Liver (tissue), 9 donors: ENCODE measurements around the gene HHIPL1. TPM values are rescaled to one million over a fixed set of nuclear protein-coding genes. Genes with fewer than 3 reads are reported as not detected.

Experiments used
- DNase-seq: peaks from one replicate; pipeline ENCODE4 v3.0.0-alpha.2; 2017; ENCODE audit warnings: low spot score
- H3K27ac ChIP-seq, 2 donors: one replicate each; pipeline ENCODE4 v1.7.0; 2013; ENCODE audit warnings: inconsistent platforms in 2 of 2, low read length in 2 of 2, control low read depth in 1 of 2, low read depth in 1 of 2, mild to moderate bottlenecking in 1 of 2
- H3K27me3 ChIP-seq, 4 donors: one replicate each; pipeline versions ENCODE4 v1.6.1 to v1.7.0; 2013; ENCODE audit warnings: low read length in 3 of 4, inconsistent platforms in 1 of 4, mild to moderate bottlenecking in 1 of 4, moderate library complexity in 1 of 4; ENCODE audit not compliant: control insufficient read depth in 4 of 4, insufficient read depth in 4 of 4
- H3K36me3 ChIP-seq, 4 donors: one replicate each; pipeline versions ENCODE4 v1.6.1 to v1.7.0; 2013; ENCODE audit warnings: low read length in 3 of 4, mild to moderate bottlenecking in 3 of 4, low read depth in 1 of 4, moderate library complexity in 1 of 4; ENCODE audit not compliant: control insufficient read depth in 4 of 4, insufficient read depth in 3 of 4
- H3K4me1 ChIP-seq, 4 donors: one replicate each; pipeline versions ENCODE4 v1.6.1 to v1.7.0; 2013; ENCODE audit warnings: low read length in 3 of 4, mild to moderate bottlenecking in 3 of 4, moderate library complexity in 1 of 4; ENCODE audit not compliant: control insufficient read depth in 4 of 4, insufficient read depth in 4 of 4
- H3K4me3 ChIP-seq, 3 donors: one replicate each; pipeline versions ENCODE4 v1.6.1 to v1.7.0; 2013; ENCODE audit warnings: low read length in 3 of 3, control low read depth in 1 of 3, low read depth in 1 of 3, mild to moderate bottlenecking in 1 of 3
- H3K9ac ChIP-seq, 2 donors: one replicate each; pipeline ENCODE4 v1.7.0; 2013; ENCODE audit warnings: low read length in 2 of 2, mild to moderate bottlenecking in 2 of 2, moderate library complexity in 2 of 2, control low read depth in 1 of 2, low read depth in 1 of 2
- H3K9me3 ChIP-seq, 4 donors: one replicate each; pipeline versions ENCODE4 v1.6.1 to v1.7.0; 2013; ENCODE audit warnings: low read length in 3 of 4; ENCODE audit not compliant: control insufficient read depth in 4 of 4
- ATF3 ChIP-seq: IDR thresholded peaks from 2 replicates; pipeline ENCODE4 v1.6.1; 2016; ENCODE audit warnings: antibody characterized with exemption
- EGR1 ChIP-seq, 2 donors: IDR thresholded peaks; 2 replicates each; pipeline ENCODE4 v1.6.1; 2016 to 2018; ENCODE audit warnings: antibody characterized with exemption in 2 of 2, low read depth in 2 of 2
- FOXA1 ChIP-seq: IDR thresholded peaks from 2 replicates; pipeline ENCODE4 v1.6.1; 2016; ENCODE audit warnings: antibody characterized with exemption
- FOXA2 ChIP-seq: IDR thresholded peaks from 2 replicates; pipeline ENCODE4 v1.6.1; 2016; ENCODE audit warnings: antibody characterized with exemption
- GABPA ChIP-seq, 2 donors: IDR thresholded peaks in 1 of 2; conservative IDR thresholded peaks in 1 of 2; 2 replicates each; pipeline ENCODE4 v1.6.1; 2016; ENCODE audit warnings: antibody characterized with exemption in 2 of 2, mild to moderate bottlenecking in 1 of 2, moderate library complexity in 1 of 2
- HNF4A ChIP-seq, 2 donors: conservative IDR thresholded peaks; 2 replicates each; pipeline ENCODE4 v1.6.1; 2016; ENCODE audit warnings: antibody characterized with exemption in 2 of 2, mild to moderate bottlenecking in 2 of 2
- HNF4G ChIP-seq: IDR thresholded peaks from 2 replicates; pipeline ENCODE4 v1.6.1; 2016; ENCODE audit warnings: antibody characterized with exemption
- JUND ChIP-seq, 2 donors: IDR thresholded peaks; 2 replicates each; pipeline ENCODE4 v1.6.1; 2016; ENCODE audit warnings: antibody characterized with exemption in 2 of 2
- MAX ChIP-seq: IDR thresholded peaks from 2 replicates; pipeline ENCODE4 v1.6.1; 2016; ENCODE audit warnings: antibody characterized with exemption
- NR2F2 ChIP-seq: IDR thresholded peaks from 2 replicates; pipeline ENCODE4 v1.6.1; 2016; ENCODE audit warnings: antibody characterized with exemption
- RAD21 ChIP-seq, 2 donors: IDR thresholded peaks; 2 replicates each; pipeline ENCODE4 v1.6.1; 2016; ENCODE audit warnings: antibody characterized with exemption in 2 of 2, mild to moderate bottlenecking in 2 of 2
- RXRA ChIP-seq, 2 donors: IDR thresholded peaks; 2 replicates each; pipeline ENCODE4 v1.6.1; 2017 to 2018; ENCODE audit warnings: antibody characterized with exemption in 2 of 2, mild to moderate bottlenecking in 1 of 2
- SP1 ChIP-seq: IDR thresholded peaks from 2 replicates; pipeline ENCODE4 v1.6.1; 2018; ENCODE audit warnings: antibody characterized with exemption, mild to moderate bottlenecking
- TAF1 ChIP-seq: conservative IDR thresholded peaks from 2 replicates; pipeline ENCODE4 v1.6.1; 2016; ENCODE audit warnings: antibody characterized with exemption, mild to moderate bottlenecking
- YY1 ChIP-seq: IDR thresholded peaks from 2 replicates; pipeline ENCODE4 v1.6.1; 2016; ENCODE audit warnings: antibody characterized with exemption, mild to moderate bottlenecking
- WGBS: extraction: QIAGEN DNeasy Blood & Tissue Kit; methylation state at CpG from one replicate; pipeline ENCODE4 v1.1.7; 2013; 5-methylcytosine and 5-hydroxymethylcytosine counted together
- polyA plus RNA-seq, 2 donors: library from polyadenylated mRNA; stranded (reverse) in 1 of 2; unstranded in 1 of 2; fragments of 200-250 nt in 1 of 2; fragments of >200 nt in 1 of 2; fragmentation: Nextera tagmentation in 1 of 2; extraction: Ambion mirVana in 1 of 2; gene quantifications; one replicate each; pipeline versions ENCODE4 v1.2.1 to v1.2.3, GENCODE V29; 2013 to 2015
- total RNA-seq, 2 donors: library from RNA; depleted of rRNA; stranded (reverse); fragments of >200 nt; gene quantifications; one replicate each; pipeline ENCODE4 v1.2.3, GENCODE V29; 2014
- TF ChIP-seq, protein P1 (sequence below): IDR thresholded peaks from 2 replicates; pipeline ENCODE4 v1.6.1; 2016; ENCODE audit warnings: antibody characterized with exemption
- TF ChIP-seq, protein P2 (sequence below): fragments of 150-350 bp; IDR thresholded peaks from 2 replicates; pipeline ENCODE4 v1.5.1; 2017; ENCODE audit warnings: improper control_type of control experiment, low read depth, low read length; ENCODE audit not compliant: missing input control
- TF ChIP-seq, protein P3 (sequence below): IDR thresholded peaks from 2 replicates; pipeline ENCODE4 v1.6.1; 2016; ENCODE audit warnings: antibody characterized with exemption, mild to moderate bottlenecking
- donor health status: healthy.
- donor health status: healthy.
- donor health status: healthy.
- donor health status: healthy.
- donor health status: healthy.

The HHIPL1 gene
- total and polyA plus RNA-seq, 4 donors: 0.96 to 1.7 (median 1.0) TPM

DNA sequence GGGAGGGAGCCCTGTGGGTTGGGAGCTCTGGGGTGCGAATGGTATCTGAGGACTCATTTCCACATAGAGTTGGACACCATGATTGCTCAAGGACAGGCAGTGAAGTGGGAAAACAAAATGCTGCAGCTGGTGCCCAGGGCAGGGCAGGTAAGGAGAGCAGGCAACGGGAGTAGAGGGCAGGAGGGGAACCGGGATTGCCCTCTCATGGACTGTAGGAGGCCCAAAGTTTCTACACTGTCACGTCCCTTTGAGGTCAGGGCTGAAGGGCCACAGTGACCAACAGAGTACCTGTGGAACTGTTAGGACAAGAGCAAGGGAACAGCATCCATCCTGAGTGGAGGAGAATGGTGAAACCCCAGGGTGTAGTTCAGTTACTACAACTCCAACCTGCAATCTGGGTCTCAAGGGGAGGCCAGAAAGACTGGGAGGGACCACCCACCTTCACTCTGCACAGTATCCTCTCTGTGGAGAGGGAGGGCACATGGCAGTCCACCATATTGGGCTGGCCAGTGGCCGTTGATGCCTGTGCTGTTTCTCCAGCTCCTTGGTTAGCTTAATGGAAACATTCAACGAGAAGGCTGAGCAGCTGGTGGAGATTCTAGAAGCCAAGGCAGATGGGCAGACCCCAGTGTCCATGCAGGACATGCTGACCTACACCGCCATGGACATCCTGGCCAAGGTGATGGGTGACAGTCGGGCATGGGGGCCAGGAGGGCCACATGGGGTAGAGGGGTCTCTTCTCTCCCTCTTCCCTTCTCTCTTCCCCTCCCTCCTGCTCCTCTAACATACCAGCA is 61.4 kb downstream of the HHIPL1 start:
- TF ChIP-seq RAD21 (IDR thresholded peaks at IDR 0.05): no peak
- TF ChIP-seq FOXA1: no peak
- no peak for TF ChIP-seq RXRA (IDR thresholded peaks at IDR 0.05)
- TF ChIP-seq, protein P1, sequence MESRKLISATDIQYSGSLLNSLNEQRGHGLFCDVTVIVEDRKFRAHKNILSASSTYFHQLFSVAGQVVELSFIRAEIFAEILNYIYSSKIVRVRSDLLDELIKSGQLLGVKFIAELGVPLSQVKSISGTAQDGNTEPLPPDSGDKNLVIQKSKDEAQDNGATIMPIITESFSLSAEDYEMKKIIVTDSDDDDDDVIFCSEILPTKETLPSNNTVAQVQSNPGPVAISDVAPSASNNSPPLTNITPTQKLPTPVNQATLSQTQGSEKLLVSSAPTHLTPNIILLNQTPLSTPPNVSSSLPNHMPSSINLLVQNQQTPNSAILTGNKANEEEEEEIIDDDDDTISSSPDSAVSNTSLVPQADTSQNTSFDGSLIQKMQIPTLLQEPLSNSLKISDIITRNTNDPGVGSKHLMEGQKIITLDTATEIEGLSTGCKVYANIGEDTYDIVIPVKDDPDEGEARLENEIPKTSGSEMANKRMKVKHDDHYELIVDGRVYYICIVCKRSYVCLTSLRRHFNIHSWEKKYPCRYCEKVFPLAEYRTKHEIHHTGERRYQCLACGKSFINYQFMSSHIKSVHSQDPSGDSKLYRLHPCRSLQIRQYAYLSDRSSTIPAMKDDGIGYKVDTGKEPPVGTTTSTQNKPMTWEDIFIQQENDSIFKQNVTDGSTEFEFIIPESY: no peak
- TF ChIP-seq SP1: no peak
- TF ChIP-seq ATF3: no peak
- TF ChIP-seq, protein P2, sequence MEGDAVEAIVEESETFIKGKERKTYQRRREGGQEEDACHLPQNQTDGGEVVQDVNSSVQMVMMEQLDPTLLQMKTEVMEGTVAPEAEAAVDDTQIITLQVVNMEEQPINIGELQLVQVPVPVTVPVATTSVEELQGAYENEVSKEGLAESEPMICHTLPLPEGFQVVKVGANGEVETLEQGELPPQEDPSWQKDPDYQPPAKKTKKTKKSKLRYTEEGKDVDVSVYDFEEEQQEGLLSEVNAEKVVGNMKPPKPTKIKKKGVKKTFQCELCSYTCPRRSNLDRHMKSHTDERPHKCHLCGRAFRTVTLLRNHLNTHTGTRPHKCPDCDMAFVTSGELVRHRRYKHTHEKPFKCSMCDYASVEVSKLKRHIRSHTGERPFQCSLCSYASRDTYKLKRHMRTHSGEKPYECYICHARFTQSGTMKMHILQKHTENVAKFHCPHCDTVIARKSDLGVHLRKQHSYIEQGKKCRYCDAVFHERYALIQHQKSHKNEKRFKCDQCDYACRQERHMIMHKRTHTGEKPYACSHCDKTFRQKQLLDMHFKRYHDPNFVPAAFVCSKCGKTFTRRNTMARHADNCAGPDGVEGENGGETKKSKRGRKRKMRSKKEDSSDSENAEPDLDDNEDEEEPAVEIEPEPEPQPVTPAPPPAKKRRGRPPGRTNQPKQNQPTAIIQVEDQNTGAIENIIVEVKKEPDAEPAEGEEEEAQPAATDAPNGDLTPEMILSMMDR: no peak
- TF ChIP-seq HNF4G: no peak
- TF ChIP-seq FOXA2: no peak
- TF ChIP-seq JUND (IDR thresholded peaks at IDR 0.05): no peak
- no peak for TF ChIP-seq YY1
- no peak for TF ChIP-seq EGR1 (IDR thresholded peaks at IDR 0.05; ENCODE audit: low read depth in 2 of 2)
- TF ChIP-seq, protein P3, sequence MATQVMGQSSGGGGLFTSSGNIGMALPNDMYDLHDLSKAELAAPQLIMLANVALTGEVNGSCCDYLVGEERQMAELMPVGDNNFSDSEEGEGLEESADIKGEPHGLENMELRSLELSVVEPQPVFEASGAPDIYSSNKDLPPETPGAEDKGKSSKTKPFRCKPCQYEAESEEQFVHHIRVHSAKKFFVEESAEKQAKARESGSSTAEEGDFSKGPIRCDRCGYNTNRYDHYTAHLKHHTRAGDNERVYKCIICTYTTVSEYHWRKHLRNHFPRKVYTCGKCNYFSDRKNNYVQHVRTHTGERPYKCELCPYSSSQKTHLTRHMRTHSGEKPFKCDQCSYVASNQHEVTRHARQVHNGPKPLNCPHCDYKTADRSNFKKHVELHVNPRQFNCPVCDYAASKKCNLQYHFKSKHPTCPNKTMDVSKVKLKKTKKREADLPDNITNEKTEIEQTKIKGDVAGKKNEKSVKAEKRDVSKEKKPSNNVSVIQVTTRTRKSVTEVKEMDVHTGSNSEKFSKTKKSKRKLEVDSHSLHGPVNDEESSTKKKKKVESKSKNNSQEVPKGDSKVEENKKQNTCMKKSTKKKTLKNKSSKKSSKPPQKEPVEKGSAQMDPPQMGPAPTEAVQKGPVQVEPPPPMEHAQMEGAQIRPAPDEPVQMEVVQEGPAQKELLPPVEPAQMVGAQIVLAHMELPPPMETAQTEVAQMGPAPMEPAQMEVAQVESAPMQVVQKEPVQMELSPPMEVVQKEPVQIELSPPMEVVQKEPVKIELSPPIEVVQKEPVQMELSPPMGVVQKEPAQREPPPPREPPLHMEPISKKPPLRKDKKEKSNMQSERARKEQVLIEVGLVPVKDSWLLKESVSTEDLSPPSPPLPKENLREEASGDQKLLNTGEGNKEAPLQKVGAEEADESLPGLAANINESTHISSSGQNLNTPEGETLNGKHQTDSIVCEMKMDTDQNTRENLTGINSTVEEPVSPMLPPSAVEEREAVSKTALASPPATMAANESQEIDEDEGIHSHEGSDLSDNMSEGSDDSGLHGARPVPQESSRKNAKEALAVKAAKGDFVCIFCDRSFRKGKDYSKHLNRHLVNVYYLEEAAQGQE: no peak
- no peak for TF ChIP-seq MAX
- TF ChIP-seq NR2F2: no peak
- TF ChIP-seq TAF1: no peak
- TF ChIP-seq HNF4A (conservative IDR thresholded peaks at IDR 0.05): no peak
- TF ChIP-seq GABPA (IDR thresholded peaks at IDR 0.05 in 1 of 2, conservative IDR thresholded peaks at IDR 0.05 in 1 of 2): no peak

More for the DNA sequence above, 61.4 kb downstream of the HHIPL1 start:
- Histone ChIP-seq H3K4me3 (no peak overlapping the region), H3K27ac (no peak overlapping the region), H3K27me3 (no peaks in the 10 kb centered on the region), H3K4me1 (no peaks in the 10 kb centered on the region), H3K9me3 (peaks cover 0 to 12% (median 8%) of the 10 kb centered on the region in 4 donors), H3K9ac (no peak overlapping the region), H3K36me3 (peaks cover 0 to 3% (median under 1%) of the 10 kb centered on the region in 4 donors)
- WGBS: 81% methylated on average over 8 of the region's 8 CpGs
- DNase-seq: no peak
